ENCODE data around the gene IFT43.

The IFT43 gene

GRCh38 chr14:75968456-75968855 is 17.1 kb upstream of the IFT43 start:
- no peak for DNase-seq (ENCODE audit: extremely low spot score)
- ChIA-PET CTCF (no interaction called here), POLR2A (no interaction called here)
- TF ChIP-seq BHLHE40 (IDR thresholded peaks at IDR 0.05; ENCODE audit: borderline replicate concordance): no peak
- TF ChIP-seq FOXM1 (IDR thresholded peaks at IDR 0.05; ENCODE audit: borderline replicate concordance): no peak
- TF ChIP-seq ZNF384 (IDR thresholded peaks at IDR 0.05): no peak
- TF ChIP-seq ARNT (IDR thresholded peaks at IDR 0.05): no peak
- TF ChIP-seq ELF4 (IDR thresholded peaks at IDR 0.05): no peak
- TF ChIP-seq TARDBP (IDR thresholded peaks at IDR 0.05): no peak

- DNase-seq (ENCODE audit: extremely low spot score): no peak
- no peak for TF ChIP-seq SP1 (IDR thresholded peaks at IDR 0.05)
- no peak for TF ChIP-seq PKNOX1 (IDR thresholded peaks at IDR 0.05)
- no peak for TF ChIP-seq LEF1 (IDR thresholded peaks at IDR 0.05; ENCODE audit: borderline replicate concordance)
- no peak for TF ChIP-seq HDGF (IDR thresholded peaks at IDR 0.05; ENCODE audit: borderline replicate concordance)
- TF ChIP-seq FOXA1 (IDR thresholded peaks at IDR 0.05): no peak
- TF ChIP-seq ELF4 (IDR thresholded peaks at IDR 0.05): no peak
- no peak for TF ChIP-seq FOXM1 (IDR thresholded peaks at IDR 0.05; ENCODE audit: borderline replicate concordance)
- no peak for TF ChIP-seq FOXK2 (IDR thresholded peaks at IDR 0.05)
- no peak for TF ChIP-seq NFRKB (IDR thresholded peaks at IDR 0.05)
- TF ChIP-seq ZNF384 (IDR thresholded peaks at IDR 0.05): no peak
- TF ChIP-seq SUZ12 (IDR thresholded peaks at IDR 0.05): no peak
- TF ChIP-seq BHLHE40 (IDR thresholded peaks at IDR 0.05; ENCODE audit: borderline replicate concordance): no peak
- TF ChIP-seq ARNT (IDR thresholded peaks at IDR 0.05): no peak
- CTCF ChIA-PET: no interaction called here
- POLR2A ChIA-PET: no interaction called here
These were observed 16.4 kb upstream of the IFT43 start for GRCh38 chr14:75969126-75969525.

GRCh38 chr14:75969891-75970290 is 15.7 kb upstream of the IFT43 start:
- TF ChIP-seq PKNOX1 (IDR thresholded peaks at IDR 0.05) (peak; percentile 40; the same call in 1 of the 2 replicates), BHLHE40 (IDR thresholded peaks at IDR 0.05; ENCODE audit: borderline replicate concordance) (no peak), ARNT (IDR thresholded peaks at IDR 0.05) (no peak)
- ChIA-PET CTCF (no interaction called here), POLR2A (no interaction called here)
- DNase-seq (ENCODE audit: extremely low spot score): no peak

GRCh38 chr14:75970989-75971388 is 14.6 kb upstream of the IFT43 start:
- ChIA-PET CTCF (interaction anchor here (0.6 kb wide), 1 partner anchor 260 kb away, joined by 6 read pairs; no protein-coding TSS in a partner anchor), POLR2A (no interaction called here)
- DNase-seq (ENCODE audit: extremely low spot score): no peak
- no peak for TF ChIP-seq LEF1 (IDR thresholded peaks at IDR 0.05; ENCODE audit: borderline replicate concordance)
- TF ChIP-seq CTBP1 (IDR thresholded peaks at IDR 0.05; ENCODE audit: borderline replicate concordance): no peak
- TF ChIP-seq L3MBTL2 (conservative IDR thresholded peaks at IDR 0.05): no peak
- TF ChIP-seq ZNF384 (IDR thresholded peaks at IDR 0.05): no peak
- no peak for TF ChIP-seq SUZ12 (IDR thresholded peaks at IDR 0.05)

- TF ChIP-seq ELF4 (IDR thresholded peaks at IDR 0.05): no peak
- no peak for TF ChIP-seq ZNF384 (IDR thresholded peaks at IDR 0.05)
- no peak for TF ChIP-seq SUZ12 (IDR thresholded peaks at IDR 0.05)
- TF ChIP-seq BHLHE40 (IDR thresholded peaks at IDR 0.05; ENCODE audit: borderline replicate concordance): no peak
- TF ChIP-seq HDGF (IDR thresholded peaks at IDR 0.05; ENCODE audit: borderline replicate concordance): no peak
- TF ChIP-seq SP1 (IDR thresholded peaks at IDR 0.05): no peak
- no peak for TF ChIP-seq TARDBP (IDR thresholded peaks at IDR 0.05)
- no peak for TF ChIP-seq FOXA1 (IDR thresholded peaks at IDR 0.05)
- TF ChIP-seq NFRKB (IDR thresholded peaks at IDR 0.05): no peak
- no peak for TF ChIP-seq LEF1 (IDR thresholded peaks at IDR 0.05; ENCODE audit: borderline replicate concordance)
- TF ChIP-seq FOXM1 (IDR thresholded peaks at IDR 0.05; ENCODE audit: borderline replicate concordance): no peak
- TF ChIP-seq FOXK2 (IDR thresholded peaks at IDR 0.05): no peak
- TF ChIP-seq L3MBTL2 (conservative IDR thresholded peaks at IDR 0.05): no peak
- TF ChIP-seq ARNT (IDR thresholded peaks at IDR 0.05): no peak
- no peak for TF ChIP-seq PKNOX1 (IDR thresholded peaks at IDR 0.05)
- ChIA-PET CTCF (interaction anchor here (0.5 kb wide), 1 partner anchor 222 kb away, joined by 3 read pairs; no protein-coding TSS in a partner anchor), POLR2A (no interaction called here)
- DNase-seq (ENCODE audit: extremely low spot score): no peak
These were observed 14.1 kb upstream of the IFT43 start for GRCh38 chr14:75971509-75971908.

- TF ChIP-seq HDGF (IDR thresholded peaks at IDR 0.05; ENCODE audit: borderline replicate concordance) (no peak), L3MBTL2 (conservative IDR thresholded peaks at IDR 0.05) (no peak), ARNT (IDR thresholded peaks at IDR 0.05) (no peak), ELF4 (IDR thresholded peaks at IDR 0.05) (no peak), LEF1 (IDR thresholded peaks at IDR 0.05; ENCODE audit: borderline replicate concordance) (no peak), TARDBP (IDR thresholded peaks at IDR 0.05) (no peak), FOXA1 (IDR thresholded peaks at IDR 0.05) (no peak), ZNF384 (IDR thresholded peaks at IDR 0.05) (no peak), NFRKB (IDR thresholded peaks at IDR 0.05) (no peak), PKNOX1 (IDR thresholded peaks at IDR 0.05) (no peak), SUZ12 (IDR thresholded peaks at IDR 0.05) (no peak), CTBP1 (IDR thresholded peaks at IDR 0.05; ENCODE audit: borderline replicate concordance) (no peak), SP1 (IDR thresholded peaks at IDR 0.05) (no peak), BHLHE40 (IDR thresholded peaks at IDR 0.05; ENCODE audit: borderline replicate concordance) (no peak)
- CTCF ChIA-PET: no interaction called here
- POLR2A ChIA-PET: no interaction called here
- no peak for DNase-seq (ENCODE audit: extremely low spot score)
These were observed 12.7 kb upstream of the IFT43 start for GRCh38 chr14:75972801-75973421.

Data from HEK293T (cell line).